Neural cell (in vitro differentiated cells): ENCODE data around the gene AGK.

Experiments
- EP300 ChIP-seq: fragments of 450-650 bp; conservative IDR thresholded peaks from 2 replicates; pipeline ENCODE4 v1.6.1; 2014; ENCODE audit warnings: antibody characterized with exemption, mild to moderate bottlenecking, moderate library complexity; ENCODE audit not compliant: poor library complexity, severe bottlenecking
- MXI1 ChIP-seq: fragments of 450-650 bp; conservative IDR thresholded peaks from 2 replicates; pipeline ENCODE4 v1.6.1; 2014; ENCODE audit warnings: antibody characterized with exemption, mild to moderate bottlenecking; ENCODE audit not compliant: poor library complexity, severe bottlenecking
- POLR2AphosphoS5 ChIP-seq: IDR thresholded peaks from 2 replicates; pipeline ENCODE4 v1.6.1; 2012
- REST ChIP-seq: IDR thresholded peaks from 2 replicates; pipeline ENCODE4 v1.6.1; 2012; ENCODE audit warnings: borderline replicate concordance
- TF ChIP-seq, protein P1 (sequence below): fragments of 450-650 bp; IDR thresholded peaks from 2 replicates; pipeline ENCODE4 v1.5.1; 2014; ENCODE audit warnings: antibody characterized with exemption, mild to moderate bottlenecking, moderate library complexity; ENCODE audit not compliant: poor library complexity, severe bottlenecking

GRCh38 chr7:141597966-141598365 lies 46.8 kb downstream of the AGK start:
- TF ChIP-seq, protein P1, sequence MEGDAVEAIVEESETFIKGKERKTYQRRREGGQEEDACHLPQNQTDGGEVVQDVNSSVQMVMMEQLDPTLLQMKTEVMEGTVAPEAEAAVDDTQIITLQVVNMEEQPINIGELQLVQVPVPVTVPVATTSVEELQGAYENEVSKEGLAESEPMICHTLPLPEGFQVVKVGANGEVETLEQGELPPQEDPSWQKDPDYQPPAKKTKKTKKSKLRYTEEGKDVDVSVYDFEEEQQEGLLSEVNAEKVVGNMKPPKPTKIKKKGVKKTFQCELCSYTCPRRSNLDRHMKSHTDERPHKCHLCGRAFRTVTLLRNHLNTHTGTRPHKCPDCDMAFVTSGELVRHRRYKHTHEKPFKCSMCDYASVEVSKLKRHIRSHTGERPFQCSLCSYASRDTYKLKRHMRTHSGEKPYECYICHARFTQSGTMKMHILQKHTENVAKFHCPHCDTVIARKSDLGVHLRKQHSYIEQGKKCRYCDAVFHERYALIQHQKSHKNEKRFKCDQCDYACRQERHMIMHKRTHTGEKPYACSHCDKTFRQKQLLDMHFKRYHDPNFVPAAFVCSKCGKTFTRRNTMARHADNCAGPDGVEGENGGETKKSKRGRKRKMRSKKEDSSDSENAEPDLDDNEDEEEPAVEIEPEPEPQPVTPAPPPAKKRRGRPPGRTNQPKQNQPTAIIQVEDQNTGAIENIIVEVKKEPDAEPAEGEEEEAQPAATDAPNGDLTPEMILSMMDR: no peak
- TF ChIP-seq EP300: no peak
- TF ChIP-seq POLR2AphosphoS5: no peak
- TF ChIP-seq MXI1: no peak
- no peak for TF ChIP-seq REST
